ENCODE data around the gene RXRB.
A peak's percentile ranks its signal among the peaks of the same experiment; 100 is the strongest.

RXRB gene

GRCh38 chr6:33212857-33213165 lies 12.3 kb upstream of the RXRB start:
- peak overlapping the region; percentile 51 for H3K4me3 ChIP-seq (ENCODE audit: low read depth, low read length)
- in situ Hi-C loops (cut with HindIII; ENCODE audit: low sequenced_read_pairs), result no loop called here
- TF ChIP-seq CTCF (IDR thresholded peaks at IDR 0.05; ENCODE audit: low read depth, low read length), result no peak
- no peak for DNase-seq (ENCODE audit: low read depth, low spot score)

- no peak overlapping the region for H3K4me3 ChIP-seq (ENCODE audit: low read depth, low read length)
- no peak for DNase-seq (ENCODE audit: low read depth, low spot score)
- in situ Hi-C loops (cut with HindIII; ENCODE audit: low sequenced_read_pairs), result no loop called here
- TF ChIP-seq CTCF (IDR thresholded peaks at IDR 0.05; ENCODE audit: low read depth, low read length), result no peak
These were observed 11.4 kb upstream of the RXRB start for GRCh38 chr6:33211666-33212422.

GRCh38 chr6:33211136-33211535 lies 10.7 kb upstream of the RXRB start:
- no peak for TF ChIP-seq CTCF (IDR thresholded peaks at IDR 0.05; ENCODE audit: low read depth, low read length)
- no peak for DNase-seq (ENCODE audit: low read depth, low spot score)
- in situ Hi-C loops (cut with HindIII; ENCODE audit: low sequenced_read_pairs), result no loop called here
- no peak overlapping the region for H3K4me3 ChIP-seq (ENCODE audit: low read depth, low read length)

- no peak for TF ChIP-seq CTCF (IDR thresholded peaks at IDR 0.05; ENCODE audit: low read depth, low read length)
- in situ Hi-C loops (cut with HindIII; ENCODE audit: low sequenced_read_pairs), result no loop called here
- DNase-seq (ENCODE audit: low read depth, low spot score), result no peak
- no peak overlapping the region for H3K4me3 ChIP-seq (ENCODE audit: low read depth, low read length)
These were observed 9.4 kb upstream of the RXRB start for GRCh38 chr6:33209856-33210255.

GRCh38 chr6:33208091-33208967 lies 7.9 kb upstream of the RXRB start, which contains the start of gene RING1:
TSS of gene RING1 (plus strand) at chr6:33208500. CDS start at chr6:33208823, 323 bp downstream.
- in situ Hi-C loops (cut with HindIII; ENCODE audit: low sequenced_read_pairs), result no loop called here
- peak within 1 kb of the TSS; percentile 89 for H3K4me3 ChIP-seq (ENCODE audit: low read depth, low read length)
- no peak for TF ChIP-seq CTCF (IDR thresholded peaks at IDR 0.05; ENCODE audit: low read depth, low read length)
- DNase-seq (ENCODE audit: low read depth, low spot score), result peak; percentile 77

GRCh38 chr6:33207552-33208090 lies 7.2 kb upstream of the RXRB start:
- DNase-seq (ENCODE audit: low read depth, low spot score), result peak; percentile 55
- in situ Hi-C loops (cut with HindIII; ENCODE audit: low sequenced_read_pairs), result no loop called here
- no peak for TF ChIP-seq CTCF (IDR thresholded peaks at IDR 0.05; ENCODE audit: low read depth, low read length)
- peak overlapping the region; percentile 89 for H3K4me3 ChIP-seq (ENCODE audit: low read depth, low read length)

Data from astrocyte of the spinal cord (primary cell).